Trophoblast cell (in vitro differentiated cells and primary cell): Measurements from ENCODE around the gene TARM1.

ENCODE experiments used
- DNase-seq, 2 donors: peaks; one replicate each; pipeline ENCODE4 v3.0.0-alpha.2; 2016
- H2AFZ ChIP-seq: 2 replicates; pipeline ENCODE4 v1.6.1; 2013; ENCODE audit warnings: low read length, moderate library complexity, mild to moderate bottlenecking; ENCODE audit not compliant: insufficient read depth, poor library complexity
- H2AK5ac ChIP-seq: 2 replicates; pipeline ENCODE4 v1.6.1; 2013; ENCODE audit warnings: mild to moderate bottlenecking, low read length
- H2BK120ac ChIP-seq: 2 replicates; pipeline ENCODE4 v1.6.1; 2013; ENCODE audit warnings: low read length, mild to moderate bottlenecking, moderate library complexity; ENCODE audit not compliant: insufficient read depth, poor library complexity
- H2BK12ac ChIP-seq: 2 replicates; pipeline ENCODE4 v1.6.1; 2013; ENCODE audit warnings: mild to moderate bottlenecking, low read length, moderate library complexity
- H2BK5ac ChIP-seq: 2 replicates; pipeline ENCODE4 v1.6.1; 2013; ENCODE audit warnings: low read length, low read depth, moderate library complexity, mild to moderate bottlenecking; ENCODE audit not compliant: poor library complexity
- H3K14ac ChIP-seq: 2 replicates; pipeline ENCODE4 v1.6.1; 2013; ENCODE audit warnings: mild to moderate bottlenecking, low read length
- H3K18ac ChIP-seq: 2 replicates; pipeline ENCODE4 v1.6.1; 2013; ENCODE audit warnings: mild to moderate bottlenecking, low read length
- H3K23ac ChIP-seq: 2 replicates; pipeline ENCODE4 v1.6.1; 2013; ENCODE audit warnings: low read length
- H3K27ac ChIP-seq: 2 replicates; pipeline ENCODE4 v1.5.1; 2013; ENCODE audit warnings: low read depth, mild to moderate bottlenecking, inconsistent platforms, low read length, moderate library complexity
- H3K27me3 ChIP-seq: 2 replicates; pipeline ENCODE4 v1.6.1; 2013; ENCODE audit warnings: inconsistent platforms, mild to moderate bottlenecking, low read length, moderate library complexity; ENCODE audit not compliant: insufficient read depth
- H3K36me3 ChIP-seq, 2 experiments: 1 replicate in 1 of 2; 2 replicates in 1 of 2; pipeline ENCODE4 v1.6.1; 2013; ENCODE audit warnings: low read length in 2 of 2, mild to moderate bottlenecking in 2 of 2, moderate library complexity in 1 of 2; ENCODE audit not compliant: insufficient read depth in 2 of 2, control insufficient read depth in 1 of 2
- H3K4ac ChIP-seq: 2 replicates; pipeline ENCODE4 v1.6.1; 2013; ENCODE audit warnings: low read depth, mild to moderate bottlenecking, low read length, moderate library complexity
- H3K4me1 ChIP-seq, 2 experiments: 1 replicate in 1 of 2; 2 replicates in 1 of 2; pipeline ENCODE4 v1.6.1; 2013; ENCODE audit warnings: low read length in 2 of 2, mild to moderate bottlenecking in 2 of 2, moderate library complexity in 1 of 2; ENCODE audit not compliant: insufficient read depth in 2 of 2, control insufficient read depth in 1 of 2
- H3K4me2 ChIP-seq: 2 replicates; pipeline ENCODE4 v1.6.1; 2013; ENCODE audit warnings: inconsistent platforms, mild to moderate bottlenecking, low read length, moderate library complexity
- H3K4me3 ChIP-seq: 2 replicates; pipeline ENCODE4 v1.5.1; 2013; ENCODE audit warnings: mild to moderate bottlenecking, low read depth, low read length, inconsistent platforms
- H3K79me1 ChIP-seq: one replicate; pipeline ENCODE4 v1.6.1; 2013; ENCODE audit warnings: low read length
- H3K79me2 ChIP-seq: 2 replicates; pipeline ENCODE4 v1.6.1; 2013; ENCODE audit warnings: low read length, mild to moderate bottlenecking; ENCODE audit not compliant: control insufficient read depth, insufficient read depth, poor library complexity
- H3K9ac ChIP-seq: 2 replicates; pipeline ENCODE4 v1.6.1; 2013; ENCODE audit warnings: mild to moderate bottlenecking, low read length
- H3K9me3 ChIP-seq: 2 replicates; pipeline ENCODE4 v1.6.1; 2013; ENCODE audit warnings: low read depth, mild to moderate bottlenecking, control low read depth, inconsistent platforms, low read length; ENCODE audit not compliant: insufficient read depth
- H4K12ac ChIP-seq: 2 replicates; pipeline ENCODE4 v1.6.1; 2013; ENCODE audit warnings: low read depth, mild to moderate bottlenecking, low read length, moderate library complexity
- H4K8ac ChIP-seq: 2 replicates; pipeline ENCODE4 v1.6.1; 2013; ENCODE audit warnings: low read depth, mild to moderate bottlenecking, low read length, moderate library complexity
- H4K91ac ChIP-seq: one replicate; pipeline ENCODE4 v1.6.1; 2013; ENCODE audit warnings: low read depth, mild to moderate bottlenecking, low read length, moderate library complexity
- WGBS: extraction: QIAGEN DNeasy Blood & Tissue Kit; methylation state at CpG from one replicate; pipeline ENCODE4 v1.1.7; 2013; ENCODE audit warnings: missing lambda C conversion rate; ENCODE audit not compliant: insufficient read length, insufficient coverage; ENCODE audit errors: extremely low coverage; 5-methylcytosine and 5-hydroxymethylcytosine counted together

TARM1 gene

DNA sequence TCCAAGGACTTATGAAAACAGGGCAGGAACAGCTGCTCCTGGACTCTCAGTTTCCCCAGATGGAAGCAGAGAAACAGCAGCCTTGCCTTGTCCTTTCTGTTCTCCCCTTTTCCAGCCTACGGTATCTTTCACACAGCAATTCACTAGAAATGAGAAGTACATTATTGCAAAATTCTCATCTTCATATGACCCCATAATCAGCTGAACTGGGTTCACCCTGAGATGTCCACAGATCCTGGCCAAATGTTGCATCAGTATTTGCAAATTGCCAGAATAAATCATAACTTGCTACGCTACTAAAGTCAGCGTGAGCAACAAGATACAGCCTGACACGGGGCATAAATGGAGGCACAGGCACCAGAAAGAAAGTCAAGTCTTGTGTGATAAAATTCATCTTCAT lies 33.5 kb downstream of the TARM1 start:
- no peaks in the 10 kb centered on the region for H3K79me1 ChIP-seq
- no peak overlapping the region for H3K4ac ChIP-seq
- no peaks in the 10 kb centered on the region for H3K27me3 ChIP-seq
- H3K23ac ChIP-seq, result no peak overlapping the region
- no peak overlapping the region for H4K12ac ChIP-seq
- H3K14ac ChIP-seq, result no peak overlapping the region
- no peak overlapping the region for H4K91ac ChIP-seq
- H4K8ac ChIP-seq, result no peak overlapping the region
- H3K27ac ChIP-seq, result no peak overlapping the region
- no CpG with 5 or more reads among the region's 4 CpGs for WGBS
- H3K79me2 ChIP-seq, result no peaks in the 10 kb centered on the region
- no peaks in the 10 kb centered on the region for H3K4me1 ChIP-seq
- H2BK120ac ChIP-seq, result no peak overlapping the region
- H3K4me3 ChIP-seq, result no peak overlapping the region
- no peak overlapping the region for H2BK12ac ChIP-seq
- H3K4me2 ChIP-seq, result no peak overlapping the region
- H3K9me3 ChIP-seq, result peaks cover 2% of the 10 kb centered on the region
- no peak overlapping the region for H2AK5ac ChIP-seq
- no peak overlapping the region for H2BK5ac ChIP-seq
- H2AFZ ChIP-seq, result no peak overlapping the region
- no peaks in the 10 kb centered on the region for H3K36me3 ChIP-seq
- no peak overlapping the region for H3K18ac ChIP-seq
- H3K9ac ChIP-seq, result no peak overlapping the region
- no peak for DNase-seq

DNA sequence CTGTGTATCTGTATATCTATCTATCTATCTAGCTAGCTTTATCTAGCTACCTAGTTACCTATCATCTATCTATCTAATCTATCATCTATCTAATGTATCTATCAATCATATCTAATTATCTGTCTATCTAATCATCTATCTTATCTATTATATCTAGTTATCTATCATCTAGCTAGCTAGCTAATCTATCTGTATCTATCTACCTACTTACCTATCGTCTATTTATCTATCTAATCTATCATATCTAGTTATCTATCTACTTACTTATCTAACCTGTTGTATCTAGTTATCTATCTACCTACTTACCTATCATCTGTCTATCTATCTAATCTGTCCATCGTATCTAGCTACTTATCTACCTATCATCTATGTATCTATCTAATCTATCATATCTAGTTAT lies 35.4 kb downstream of the TARM1 start:
- Histone ChIP-seq H2AFZ (no peak overlapping the region), H2BK5ac (no peak overlapping the region), H3K4me2 (no peak overlapping the region), H3K4me1 (peaks cover 5 to 6% of the 10 kb centered on the region in 2 experiments), H3K27ac (no peak overlapping the region), H3K79me2 (no peaks in the 10 kb centered on the region), H3K23ac (no peak overlapping the region), H2AK5ac (no peak overlapping the region), H3K4me3 (no peak overlapping the region), H3K36me3 (no peaks in the 10 kb centered on the region), H3K4ac (no peak overlapping the region), H4K91ac (no peak overlapping the region), H2BK12ac (no peak overlapping the region), H3K27me3 (no peaks in the 10 kb centered on the region), H3K14ac (no peak overlapping the region), H2BK120ac (no peak overlapping the region), H3K9ac (no peak overlapping the region), H4K8ac (no peak overlapping the region), H3K18ac (no peak overlapping the region), H4K12ac (no peak overlapping the region), H3K79me1 (no peaks in the 10 kb centered on the region), H3K9me3 (peaks cover 2% of the 10 kb centered on the region)
- no peak for DNase-seq
- WGBS, result no CpG with 5 or more reads among the region's 2 CpGs

DNA sequence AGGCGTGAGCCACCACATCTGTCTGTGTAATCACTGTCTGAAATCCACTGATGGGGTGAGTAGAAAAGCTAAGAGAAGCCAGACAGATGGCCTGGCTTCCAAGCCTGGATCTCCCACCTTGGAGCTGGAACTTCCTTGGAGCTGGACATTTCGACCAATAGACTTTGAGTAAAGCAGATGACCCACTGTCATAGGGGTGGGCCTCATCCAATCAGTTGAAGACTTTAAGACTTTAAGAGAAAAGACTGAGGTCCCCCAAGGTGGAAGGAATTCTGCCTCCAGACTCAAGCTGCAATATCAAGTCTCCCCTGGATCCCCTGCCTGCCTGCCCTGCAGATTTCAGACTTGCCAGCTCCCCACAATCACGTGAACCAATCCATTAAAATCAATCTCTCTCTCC lies 38.2 kb downstream of the TARM1 start:
- H2BK120ac ChIP-seq, result no peak overlapping the region
- H2BK5ac ChIP-seq, result no peak overlapping the region
- no peak overlapping the region for H3K4me3 ChIP-seq
- H2BK12ac ChIP-seq, result no peak overlapping the region
- no peak overlapping the region for H3K9ac ChIP-seq
- no peak overlapping the region for H3K18ac ChIP-seq
- peaks cover 5 to 6% of the 10 kb centered on the region in 2 experiments for H3K4me1 ChIP-seq
- DNase-seq, result no peak
- no peak overlapping the region for H4K8ac ChIP-seq
- H3K9me3 ChIP-seq, result peaks cover 2% of the 10 kb centered on the region
- no peak overlapping the region for H3K4ac ChIP-seq
- no CpG with 5 or more reads among the region's 3 CpGs for WGBS
- no peak overlapping the region for H4K91ac ChIP-seq
- no peak overlapping the region for H3K4me2 ChIP-seq
- no peak overlapping the region for H2AFZ ChIP-seq
- H3K36me3 ChIP-seq, result no peaks in the 10 kb centered on the region
- H3K79me1 ChIP-seq, result no peaks in the 10 kb centered on the region
- no peak overlapping the region for H3K14ac ChIP-seq
- no peaks in the 10 kb centered on the region for H3K27me3 ChIP-seq
- H3K27ac ChIP-seq, result no peak overlapping the region
- H4K12ac ChIP-seq, result no peak overlapping the region
- no peak overlapping the region for H3K23ac ChIP-seq
- no peak overlapping the region for H2AK5ac ChIP-seq
- no peaks in the 10 kb centered on the region for H3K79me2 ChIP-seq

DNA sequence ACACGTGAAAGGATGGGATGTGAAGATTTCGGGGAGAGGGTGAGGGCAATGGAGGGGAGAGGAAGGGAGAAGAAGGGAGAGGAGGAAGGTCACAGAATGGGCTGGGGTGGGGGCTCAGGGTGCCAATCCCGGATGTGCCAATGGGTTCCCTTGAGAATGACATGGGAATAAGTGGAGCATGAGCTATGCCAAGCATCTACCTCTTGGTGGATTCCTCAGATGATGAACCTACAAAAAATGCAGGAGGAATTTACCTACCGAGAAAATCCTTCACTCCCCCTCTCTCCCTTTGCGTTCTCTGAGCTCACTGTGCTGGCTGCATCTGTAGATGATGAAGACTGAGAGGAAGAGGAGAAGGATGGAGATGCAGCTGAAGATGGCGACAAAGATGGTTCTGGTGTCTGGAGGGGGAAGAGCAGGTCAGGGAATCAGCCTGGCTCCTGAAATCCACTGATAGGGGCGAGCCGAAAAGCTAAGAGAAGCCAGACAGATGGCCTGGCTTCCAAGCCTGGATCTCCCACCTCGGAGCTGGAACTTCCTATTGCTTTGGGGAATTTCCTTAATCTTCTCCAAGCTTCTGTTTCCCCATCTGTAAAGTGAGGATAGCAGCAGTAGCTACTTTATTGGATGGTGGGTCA lies 39.1 kb downstream of the TARM1 start:
- peak in 1 of 2 donors; percentile 57 for DNase-seq
- no peak overlapping the region for H3K4ac ChIP-seq
- WGBS, result 100% methylated on average over 2 of the region's 9 CpGs

More for the DNA sequence above, 39.1 kb downstream of the TARM1 start:
- H3K9me3 ChIP-seq, result peaks cover 2% of the 10 kb centered on the region
- no peak overlapping the region for H4K12ac ChIP-seq
- H3K18ac ChIP-seq, result no peak overlapping the region
- H3K14ac ChIP-seq, result no peak overlapping the region
- H3K4me3 ChIP-seq, result no peak overlapping the region
- peaks cover 5 to 6% of the 10 kb centered on the region in 2 experiments for H3K4me1 ChIP-seq
- no peaks in the 10 kb centered on the region for H3K79me2 ChIP-seq
- H3K79me1 ChIP-seq, result no peaks in the 10 kb centered on the region
- H3K23ac ChIP-seq, result no peak overlapping the region
- peak overlapping the region; percentile 15 for H3K4me2 ChIP-seq
- H3K27me3 ChIP-seq, result no peaks in the 10 kb centered on the region
- H3K9ac ChIP-seq, result no peak overlapping the region
- no peak overlapping the region for H3K27ac ChIP-seq
- H3K36me3 ChIP-seq, result no peaks in the 10 kb centered on the region
- no peak overlapping the region for H2BK5ac ChIP-seq
- H2AFZ ChIP-seq, result no peak overlapping the region
- H2BK120ac ChIP-seq, result no peak overlapping the region
- H2BK12ac ChIP-seq, result no peak overlapping the region
- no peak overlapping the region for H4K8ac ChIP-seq
- no peak overlapping the region for H4K91ac ChIP-seq
- no peak overlapping the region for H2AK5ac ChIP-seq
